ENCODE measurements around the gene TASOR2.
A peak's percentile ranks its signal among the peaks of the same experiment; 100 is the strongest.

TASOR2 gene

GRCh38 chr10:5656737-5657579 lies 27.7 kb upstream of the TASOR2 start:
- no peak for DNase-seq

- DNase-seq, result no peak
These were observed 25.6 kb upstream of the TASOR2 start for GRCh38 chr10:5658871-5659618.

DNA sequence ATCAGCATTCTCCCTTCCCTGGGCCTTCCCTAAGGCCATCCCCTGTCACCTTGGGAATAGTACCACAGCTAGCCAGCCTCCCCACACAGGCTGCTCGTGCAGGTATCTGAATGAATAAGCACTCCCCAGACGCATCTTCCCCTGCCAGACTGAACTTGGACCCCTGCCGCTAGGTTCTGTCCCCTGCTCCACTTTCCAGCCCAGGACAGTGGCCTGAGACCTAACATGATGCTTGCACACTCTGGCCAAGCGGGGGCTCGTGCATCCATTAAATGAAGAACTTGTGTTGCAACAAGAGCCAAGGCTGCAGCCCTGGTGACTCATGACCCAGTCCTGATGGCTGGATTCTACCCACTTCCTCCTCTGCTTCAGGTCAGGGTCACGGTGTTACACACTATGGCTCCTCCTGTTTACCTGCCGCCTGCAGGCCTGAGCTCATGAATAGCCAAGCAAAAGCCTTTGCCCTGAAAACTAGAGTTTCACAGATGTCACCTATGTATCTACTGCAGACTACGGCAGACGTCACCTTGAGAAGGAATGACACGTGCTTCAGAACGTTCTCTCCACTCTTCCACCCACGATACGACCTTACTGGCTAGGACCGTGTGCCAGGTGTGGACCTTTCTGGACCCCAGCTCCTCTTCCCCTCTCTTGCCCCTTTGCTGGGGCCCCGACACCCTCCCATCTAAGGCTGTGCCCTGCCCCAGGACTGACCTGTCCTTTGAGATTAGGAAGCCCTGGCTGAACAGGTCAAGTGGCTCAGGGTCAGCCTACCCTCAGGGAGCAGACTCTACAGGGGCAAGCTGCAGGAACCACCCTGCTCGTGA lies 24.7 kb upstream of the TASOR2 start:
- DNase-seq, result no peak

GRCh38 chr10:5661043-5661442 lies 23.6 kb upstream of the TASOR2 start:
- no peak for DNase-seq

- DNase-seq, result no peak
These were observed 21.7 kb upstream of the TASOR2 start for GRCh38 chr10:5662708-5663579.

GRCh38 chr10:5663692-5664427 lies 20.8 kb upstream of the TASOR2 start:
- DNase-seq, result peak in 1 of 2 experiments; percentile 4

DNA sequence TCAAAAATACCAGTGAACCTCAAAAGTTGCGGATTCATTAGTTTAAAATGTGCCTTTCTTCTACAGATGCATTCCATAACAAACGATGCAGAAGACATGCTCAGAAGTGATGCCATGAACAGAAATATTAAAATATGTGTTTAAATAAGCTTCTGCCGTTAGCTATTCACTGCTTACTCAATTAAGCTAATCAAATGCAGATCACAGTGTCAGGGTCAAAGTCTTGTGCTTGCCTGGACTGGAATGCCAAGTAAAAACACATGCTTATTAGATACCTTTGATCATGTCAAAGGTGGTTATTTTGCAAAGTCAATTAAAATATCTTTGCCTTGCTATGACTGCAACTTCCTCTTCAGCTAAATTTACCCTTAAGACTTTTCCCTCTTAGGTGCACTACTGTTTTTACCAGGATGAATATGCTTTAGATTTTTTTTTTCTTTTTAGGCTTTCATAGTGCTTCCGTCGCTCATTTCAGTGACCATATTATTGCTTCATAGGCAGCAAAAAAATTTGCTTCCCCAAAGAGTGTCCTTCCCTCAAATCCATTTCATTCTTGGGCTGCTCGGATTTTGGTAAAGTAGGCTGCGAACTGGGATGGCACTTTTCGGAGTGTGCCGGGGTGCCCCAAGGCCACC lies 19.1 kb upstream of the TASOR2 start:
- no peak for DNase-seq

DNA sequence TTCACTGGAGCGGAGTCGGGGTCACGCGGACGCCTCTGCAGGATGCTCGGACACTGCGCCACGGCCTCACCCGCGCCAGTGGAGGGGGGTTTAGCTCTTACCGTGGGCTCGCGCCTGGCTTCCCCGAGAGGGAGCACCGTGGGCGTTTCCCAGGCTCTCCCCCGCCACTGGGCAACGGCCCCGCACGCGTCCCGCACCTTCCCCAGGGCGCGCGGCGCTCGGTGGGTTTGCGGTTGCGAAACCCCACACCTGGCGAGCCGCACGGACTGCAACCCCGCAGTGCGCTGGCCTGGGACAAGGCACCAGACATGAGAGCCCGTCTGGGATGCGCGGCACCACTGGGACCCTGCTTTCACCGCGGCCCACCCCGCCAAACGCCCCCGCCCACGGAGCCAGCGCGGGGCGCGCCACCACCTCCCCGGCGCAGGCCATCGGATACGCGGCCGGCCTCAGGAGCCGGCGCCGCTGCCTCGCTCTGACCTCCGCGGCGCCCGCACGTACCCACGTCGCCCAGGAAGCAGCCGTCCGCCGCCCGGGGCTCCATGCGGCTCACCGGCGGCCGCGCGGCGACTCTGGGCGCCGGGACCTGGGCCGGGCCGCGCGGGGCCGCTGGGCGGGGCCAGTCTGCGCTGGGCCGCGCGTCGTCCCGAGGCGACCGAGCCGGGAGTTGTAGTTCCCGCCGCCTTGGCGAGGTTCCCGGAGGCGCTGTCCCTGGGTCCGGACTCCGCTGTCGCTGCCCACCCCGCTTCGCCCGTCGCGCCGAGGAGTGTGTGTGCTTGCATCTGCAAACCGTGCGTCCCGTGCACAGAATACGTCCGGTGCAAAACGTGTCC lies 18.4 kb upstream of the TASOR2 start, which contains the start of gene ASB13:
ASB13 (minus strand) TSS at position 588 of the 833 bp plus-strand sequence; CDS start at position 544, 44 bp downstream.
- peak in 1 of 2 experiments; percentile 19 for DNase-seq

DNA sequence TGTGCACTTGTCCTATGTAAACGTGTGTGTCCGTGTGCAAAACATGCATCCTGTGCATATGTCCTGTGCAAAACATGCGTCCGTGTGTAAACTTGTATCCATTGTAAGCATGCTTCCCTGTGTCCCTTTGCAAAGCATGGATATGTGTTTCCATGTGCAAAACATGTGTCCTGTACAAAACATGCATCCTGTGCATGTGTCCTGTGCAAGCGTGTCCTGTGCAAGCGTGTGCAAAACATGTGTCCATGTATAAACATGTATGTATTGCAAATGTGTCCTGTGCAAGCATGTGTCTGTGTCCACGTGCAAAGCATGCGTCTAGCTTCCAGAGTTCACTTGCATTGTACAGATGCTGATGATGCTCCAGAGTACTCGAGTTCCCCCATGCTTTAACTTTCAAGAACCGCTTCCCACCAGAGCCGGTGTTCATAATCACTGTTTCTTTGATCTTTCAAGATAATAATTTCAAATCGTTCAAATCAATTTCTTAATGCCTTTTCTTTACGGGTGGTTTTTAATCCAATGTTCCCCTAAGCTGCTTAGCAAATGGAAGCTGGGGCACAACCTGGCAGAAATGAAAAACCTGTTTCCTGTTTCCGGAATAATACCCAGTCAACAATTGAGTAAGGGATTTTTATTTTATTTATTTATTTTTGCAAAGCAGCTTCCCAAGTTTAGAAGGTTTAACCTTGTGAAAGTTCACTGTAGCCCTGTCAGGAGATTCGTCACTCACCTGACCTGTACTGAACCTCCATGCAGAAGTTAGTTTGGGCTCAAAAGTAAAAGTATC lies 17.6 kb upstream of the TASOR2 start:
- DNase-seq, result no peak

GRCh38 chr10:5668429-5668828 lies 16.2 kb upstream of the TASOR2 start:
- no peak for DNase-seq

DNA sequence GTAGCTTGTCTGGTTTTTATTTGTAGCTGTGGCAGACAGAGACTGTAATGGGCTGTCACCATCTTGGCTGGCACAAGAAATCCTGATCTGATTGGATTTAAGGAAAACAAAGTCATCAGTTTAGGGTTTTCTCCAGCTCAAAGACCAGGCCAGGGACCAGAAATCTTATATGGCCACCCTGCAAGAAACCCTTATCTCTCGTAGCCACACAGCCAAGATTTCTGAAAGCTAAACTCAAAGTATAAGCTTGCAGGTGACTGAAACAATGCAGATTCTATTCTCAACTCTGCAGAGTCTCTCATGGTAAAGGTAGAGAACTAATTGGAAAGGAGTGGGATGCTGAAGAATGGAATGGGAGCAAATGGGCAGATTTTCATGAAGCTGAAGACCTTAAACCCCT lies 15.0 kb upstream of the TASOR2 start:
- no peak for DNase-seq

- DNase-seq, result no peak
These were observed 13.8 kb upstream of the TASOR2 start for GRCh38 chr10:5670662-5671375.

DNA sequence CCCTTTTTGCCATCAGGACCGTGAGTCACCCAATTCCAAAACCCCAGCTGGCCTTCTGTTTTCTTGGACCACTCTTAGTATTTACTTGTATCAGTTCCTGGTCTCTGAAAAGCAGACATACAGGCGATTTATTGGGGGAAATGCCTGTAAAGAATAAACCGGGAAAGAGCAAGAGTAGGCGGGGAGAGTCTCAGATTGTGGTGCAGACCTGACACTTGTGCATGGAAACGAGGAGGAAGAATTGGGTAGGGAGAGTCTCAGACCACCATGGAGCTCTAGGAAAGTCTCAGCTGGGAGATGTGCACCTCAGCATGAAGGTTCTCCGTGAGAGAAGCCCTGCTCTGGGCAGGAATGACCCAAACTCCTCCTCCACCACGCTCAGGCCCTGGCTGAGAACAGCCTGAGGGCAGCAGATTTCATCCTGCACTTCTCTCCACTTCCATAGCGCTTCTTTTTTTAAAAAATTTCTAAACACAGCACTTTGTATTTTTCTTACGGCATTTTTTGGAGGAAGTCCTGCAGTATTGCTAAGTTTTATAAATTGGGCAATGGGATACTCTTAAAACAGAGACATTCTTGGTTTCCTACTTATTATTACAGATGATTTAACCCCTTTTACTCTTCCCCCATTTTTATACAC lies 6.1 kb upstream of the TASOR2 start:
- no peak for DNase-seq

GRCh38 chr10:5679037-5679435 lies 5.6 kb upstream of the TASOR2 start:
- DNase-seq, result no peak

DNA sequence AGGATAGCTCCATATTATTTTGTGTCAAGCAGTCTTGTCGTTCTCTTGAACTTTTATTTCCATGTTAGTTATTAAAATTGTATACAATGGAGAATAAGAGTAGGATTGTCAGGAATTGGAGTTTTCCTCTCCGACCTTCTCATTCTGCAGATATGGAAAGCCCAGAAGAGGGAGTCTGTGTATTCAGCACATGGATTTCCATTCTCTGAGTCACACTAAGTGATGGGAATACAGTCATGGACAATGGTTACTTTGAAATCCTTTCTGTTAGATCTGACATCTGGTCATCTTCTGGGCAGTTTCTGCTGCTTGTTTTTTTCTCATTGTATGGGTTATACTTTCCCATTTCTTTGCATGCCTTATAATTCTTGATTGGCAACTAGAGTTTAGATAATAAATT lies 5.0 kb upstream of the TASOR2 start:
- no peak for DNase-seq

DNA sequence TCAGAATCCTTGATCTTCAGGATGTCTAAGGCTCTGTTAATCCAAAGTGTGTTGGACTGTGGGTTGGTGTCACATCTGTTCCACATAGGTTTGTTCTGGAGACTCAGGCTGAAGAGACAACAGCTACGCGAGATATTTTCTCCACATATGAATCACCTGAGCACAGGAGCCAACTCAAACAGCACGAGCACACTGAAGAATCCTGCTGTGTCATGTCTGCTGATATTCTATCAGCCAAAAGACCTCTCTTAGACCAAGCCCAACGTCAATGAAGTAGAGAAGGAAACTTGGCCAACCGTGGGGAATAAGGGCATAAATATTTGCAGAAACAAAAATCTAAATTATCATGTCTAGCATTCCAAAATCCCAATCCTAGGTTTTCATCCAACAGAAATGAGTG lies 2.7 kb upstream of the TASOR2 start:
- no peak for DNase-seq

GRCh38 chr10:5683065-5683464 lies 1.6 kb upstream of the TASOR2 start:
- no peak for DNase-seq
